Fibroblast of pulmonary artery (primary cell): ENCODE results near the gene PLA2G2F.

Experiments used
- DNase-seq: peaks from one replicate; pipeline ENCODE4 v3.0.0-alpha.2; 2010; ENCODE audit warnings: low read depth
- H3K4me3 ChIP-seq: replicated peaks from 2 replicates; pipeline ENCODE4 v1.5.1; 2011; ENCODE audit warnings: low read depth, mild to moderate bottlenecking, control low read depth, low read length, moderate library complexity
- TF ChIP-seq, protein P1 (sequence below): IDR thresholded peaks from 2 replicates; pipeline ENCODE4 v1.5.1; 2011; ENCODE audit warnings: mild to moderate bottlenecking, control low read depth, low read length, inconsistent platforms; ENCODE audit errors: missing control alignments

Gene PLA2G2F

DNA sequence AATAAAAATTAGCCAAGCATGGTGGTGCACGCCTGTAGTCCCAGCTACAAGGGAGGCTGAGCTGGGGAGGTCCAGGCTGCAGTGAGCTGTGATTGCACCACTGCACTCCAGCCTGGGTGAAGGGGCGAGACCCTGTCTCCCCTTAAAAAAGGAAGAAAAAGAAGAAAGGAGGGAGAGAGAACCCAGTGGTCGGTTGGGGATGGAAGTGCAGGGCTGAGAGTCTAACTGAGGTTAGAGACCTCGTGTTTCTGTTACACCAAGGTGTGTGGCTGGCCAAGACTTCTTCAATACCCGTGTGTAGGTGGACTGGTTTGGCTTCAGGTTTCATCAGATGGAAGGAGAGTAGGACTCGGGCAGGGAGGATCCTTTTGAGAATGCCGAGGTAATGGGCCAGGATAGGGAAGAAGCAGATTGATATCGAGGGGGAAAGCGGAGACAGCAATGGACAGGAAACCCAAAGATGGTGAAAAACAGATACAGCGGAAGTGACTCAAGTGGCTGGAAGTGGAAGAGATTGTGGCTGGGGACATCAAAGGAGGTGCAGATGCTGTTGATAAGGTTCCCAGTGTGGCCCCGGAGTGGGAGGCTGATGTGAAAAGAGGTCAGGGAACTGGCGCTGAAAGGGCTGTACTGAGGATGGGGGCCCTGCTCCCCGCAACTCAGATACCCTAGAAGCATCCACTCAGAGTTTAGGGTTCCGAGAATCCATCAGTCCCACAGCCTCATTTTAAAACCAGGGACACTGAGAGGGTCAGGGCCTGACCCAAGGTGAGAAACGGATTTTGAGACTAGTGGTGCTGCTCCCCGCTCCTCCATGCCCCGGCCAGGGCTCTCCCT is 46.1 kb downstream of the PLA2G2F start:
- H3K4me3 ChIP-seq, result no peak overlapping the region
- DNase-seq, result no peak
- TF ChIP-seq, protein P1, sequence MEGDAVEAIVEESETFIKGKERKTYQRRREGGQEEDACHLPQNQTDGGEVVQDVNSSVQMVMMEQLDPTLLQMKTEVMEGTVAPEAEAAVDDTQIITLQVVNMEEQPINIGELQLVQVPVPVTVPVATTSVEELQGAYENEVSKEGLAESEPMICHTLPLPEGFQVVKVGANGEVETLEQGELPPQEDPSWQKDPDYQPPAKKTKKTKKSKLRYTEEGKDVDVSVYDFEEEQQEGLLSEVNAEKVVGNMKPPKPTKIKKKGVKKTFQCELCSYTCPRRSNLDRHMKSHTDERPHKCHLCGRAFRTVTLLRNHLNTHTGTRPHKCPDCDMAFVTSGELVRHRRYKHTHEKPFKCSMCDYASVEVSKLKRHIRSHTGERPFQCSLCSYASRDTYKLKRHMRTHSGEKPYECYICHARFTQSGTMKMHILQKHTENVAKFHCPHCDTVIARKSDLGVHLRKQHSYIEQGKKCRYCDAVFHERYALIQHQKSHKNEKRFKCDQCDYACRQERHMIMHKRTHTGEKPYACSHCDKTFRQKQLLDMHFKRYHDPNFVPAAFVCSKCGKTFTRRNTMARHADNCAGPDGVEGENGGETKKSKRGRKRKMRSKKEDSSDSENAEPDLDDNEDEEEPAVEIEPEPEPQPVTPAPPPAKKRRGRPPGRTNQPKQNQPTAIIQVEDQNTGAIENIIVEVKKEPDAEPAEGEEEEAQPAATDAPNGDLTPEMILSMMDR, result no peak

DNA sequence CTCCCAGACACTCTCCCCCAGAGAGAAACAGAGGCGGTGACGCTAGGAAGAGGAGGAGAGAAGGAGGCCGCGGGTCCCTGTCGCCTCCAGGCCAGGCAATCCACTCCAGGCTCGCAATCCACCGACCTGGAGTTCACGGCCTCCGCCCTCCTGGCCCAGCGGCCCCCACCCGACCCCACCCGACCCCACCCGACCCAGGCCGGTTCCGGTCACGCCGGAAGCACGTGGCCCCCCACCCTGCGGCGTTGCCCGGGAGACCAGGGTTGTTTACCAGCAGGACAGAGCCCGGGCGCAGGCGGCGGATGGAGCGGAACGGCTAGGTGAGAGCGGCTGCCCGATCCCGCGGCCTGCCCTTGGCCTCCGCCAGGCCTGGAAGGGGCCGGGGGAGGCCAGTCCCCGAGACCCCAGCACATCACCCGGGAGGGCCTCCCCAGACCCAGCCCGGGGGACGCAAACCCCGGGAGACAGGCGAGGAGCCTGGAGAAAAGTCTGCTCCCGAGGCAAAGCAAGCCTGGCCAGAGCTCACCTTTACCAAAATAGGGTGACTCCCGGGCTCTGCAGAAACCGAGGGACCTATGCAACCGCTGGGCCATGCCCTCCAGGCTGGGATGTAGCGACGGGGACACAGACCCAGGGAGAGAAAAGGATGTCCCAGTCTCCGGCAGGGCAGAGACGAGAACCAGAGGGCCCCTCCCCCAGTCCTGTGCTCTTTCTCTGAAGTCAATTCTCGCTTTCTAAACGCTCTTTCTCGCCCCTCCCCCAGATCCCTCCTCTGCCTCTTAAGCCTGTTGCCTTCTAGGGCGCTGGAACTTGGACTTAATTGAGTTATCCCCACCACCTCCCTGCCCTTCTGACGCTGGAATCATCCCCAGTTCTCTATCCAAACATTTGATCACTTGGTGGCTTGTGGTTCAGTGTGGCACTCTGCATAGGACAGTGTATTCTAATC is 47.0 kb downstream of the PLA2G2F start, which contains the start of the genes PLA2G2C and UBXN10:
Gene PLA2G2C, minus strand, starts transcription at position 685 of the 949 bp plus-strand sequence. CDS start 9,155 bp downstream, outside the sequence.
Gene UBXN10, plus strand, starts transcription at position 263 of the 949 bp plus-strand sequence. CDS start 4,466 bp downstream, outside the sequence.
- no peak within 1 kb of the TSS for H3K4me3 ChIP-seq
- DNase-seq, result no peak
- TF ChIP-seq, protein P1, result no peak

DNA sequence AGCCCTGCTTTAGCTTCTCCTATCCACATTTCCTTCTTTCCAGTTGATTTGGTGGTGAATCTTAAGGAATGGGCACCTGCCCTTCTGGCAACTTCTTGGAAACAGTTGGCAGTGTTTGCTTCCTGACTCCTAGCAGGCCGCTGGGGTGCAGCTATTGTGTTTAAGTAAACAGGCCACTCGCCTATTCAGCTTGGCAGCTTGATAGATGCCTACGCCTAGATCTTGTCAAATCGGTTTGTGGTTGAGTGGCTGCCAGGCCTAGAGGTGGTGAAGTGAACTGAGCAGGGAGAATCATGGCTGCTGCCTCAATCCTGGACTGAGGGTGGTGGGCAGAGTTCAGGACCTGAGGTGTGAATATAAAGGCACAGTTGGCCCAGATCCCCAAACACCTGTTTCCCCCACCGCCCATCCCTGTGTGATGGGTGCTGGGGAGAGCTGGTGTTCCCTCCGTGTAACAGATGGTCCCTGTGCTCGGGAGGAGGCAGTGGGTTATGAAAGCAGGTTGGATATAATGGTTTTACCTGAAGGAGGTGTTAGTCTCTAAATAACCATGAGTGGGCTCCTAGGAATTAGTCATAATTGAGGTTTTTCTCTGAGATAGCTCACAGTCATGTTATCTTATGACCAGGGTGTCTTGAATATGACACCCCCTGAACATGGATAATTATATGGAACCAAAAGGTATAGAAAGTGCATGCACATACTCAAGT is 48.1 kb downstream of the PLA2G2F start:
- DNase-seq, result no peak
- H3K4me3 ChIP-seq, result no peak overlapping the region

DNA sequence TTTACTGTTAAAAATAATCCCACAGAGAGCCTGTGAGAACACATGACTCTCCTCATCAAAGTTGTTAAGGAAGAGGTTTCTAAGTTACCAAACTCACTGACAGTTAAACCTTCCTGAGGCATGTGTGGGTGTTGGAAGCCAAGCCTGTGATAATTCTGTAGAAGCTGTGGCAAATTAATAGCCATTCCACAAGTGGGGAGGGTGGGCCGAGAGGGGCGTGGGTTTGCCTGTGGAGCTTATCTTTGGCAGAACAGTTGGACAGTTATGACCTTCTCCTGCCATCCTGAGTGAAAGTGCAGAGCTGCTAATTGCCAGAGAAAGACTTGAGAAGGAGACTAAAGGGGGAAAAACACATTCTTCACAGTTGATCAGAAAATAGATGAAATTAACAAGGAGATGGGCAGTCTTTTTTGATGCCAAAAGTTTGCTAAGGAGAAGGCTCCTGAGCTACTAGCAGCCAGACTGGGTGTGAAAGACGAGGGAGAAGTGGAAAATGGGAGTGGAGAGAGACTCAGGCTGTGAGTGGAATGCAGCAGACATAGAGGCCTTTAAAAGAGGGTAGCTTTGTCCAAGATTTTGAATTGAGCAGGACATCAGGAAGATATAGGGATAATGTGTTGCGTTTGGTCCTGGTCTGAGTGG is 48.8 kb downstream of the PLA2G2F start:
- TF ChIP-seq, protein P1, result no peak
- no peak overlapping the region for H3K4me3 ChIP-seq
- no peak for DNase-seq

More for the DNA sequence above, 48.1 kb downstream of the PLA2G2F start:
- TF ChIP-seq, protein P1, result no peak

DNA sequence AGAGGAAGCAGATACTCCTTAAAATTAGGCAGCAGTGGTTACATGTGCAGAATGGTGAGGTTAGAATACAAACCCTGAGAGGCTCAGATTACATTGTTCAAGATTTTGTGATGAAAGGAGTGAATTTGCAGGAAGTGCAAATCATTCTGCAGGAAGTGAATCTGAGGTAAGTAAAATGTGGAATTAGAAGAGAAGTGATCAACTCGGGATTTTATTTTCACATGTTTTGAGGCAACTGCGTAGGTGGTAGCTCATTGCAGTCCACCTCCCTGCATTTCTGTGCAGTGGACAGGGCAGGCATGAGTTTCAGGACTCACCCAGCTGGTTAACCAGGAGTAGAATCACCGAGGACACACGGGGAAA is 49.3 kb downstream of the PLA2G2F start:
- DNase-seq, result no peak
- TF ChIP-seq, protein P1, result no peak
- H3K4me3 ChIP-seq, result no peak overlapping the region

DNA sequence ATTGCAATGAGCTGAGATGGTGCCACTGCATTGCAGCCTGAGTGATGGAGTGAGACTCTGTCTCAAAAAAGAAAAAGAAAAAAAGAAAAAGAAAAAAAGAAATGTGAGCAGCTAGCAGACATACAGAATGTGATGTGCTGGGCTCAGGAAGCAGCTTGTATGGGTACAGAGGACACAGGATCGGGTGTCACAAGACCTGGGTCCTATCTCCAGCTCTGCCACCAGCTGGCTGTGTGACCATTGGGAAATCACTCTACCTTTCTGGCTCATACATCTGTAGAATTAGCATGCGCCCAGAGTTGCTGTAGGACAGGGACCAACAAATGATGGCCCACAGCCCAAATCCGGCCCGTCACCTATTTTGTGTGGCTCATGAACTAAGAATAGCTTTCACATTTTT is 50.5 kb downstream of the PLA2G2F start:
- TF ChIP-seq, protein P1, result no peak
- no peak for DNase-seq
- H3K4me3 ChIP-seq, result no peak overlapping the region
